Osteocyte (in vitro differentiated cells): Measurements from ENCODE around the gene OPRL1. TPM values are rescaled to one million over a fixed set of nuclear protein-coding genes. Genes with fewer than 3 reads are reported as not detected.

Experiments used
- DNase-seq: peaks from one replicate; pipeline ENCODE4 v3.0.0; 2021; ENCODE audit warnings: mixed read lengths; ENCODE audit not compliant: unreplicated experiment; ENCODE audit errors: extremely low spot score
- H3K27ac Mint-ChIP-seq: one replicate; pipeline ENCODE4 v1.8.0; 2021; ENCODE audit warnings: mild to moderate bottlenecking, mixed read lengths; ENCODE audit not compliant: unreplicated experiment
- H3K27me3 Mint-ChIP-seq: one replicate; pipeline ENCODE4 v1.8.0; 2021; ENCODE audit warnings: mixed read lengths; ENCODE audit not compliant: unreplicated experiment
- H3K36me3 Mint-ChIP-seq: one replicate; pipeline ENCODE4 v1.8.0; 2021; ENCODE audit warnings: mixed read lengths; ENCODE audit not compliant: unreplicated experiment
- H3K4me1 Mint-ChIP-seq: one replicate; pipeline ENCODE4 v1.8.0; 2021; ENCODE audit warnings: mixed read lengths; ENCODE audit not compliant: unreplicated experiment
- H3K4me3 Mint-ChIP-seq: one replicate; pipeline ENCODE4 v1.8.0; 2021; ENCODE audit warnings: mild to moderate bottlenecking, moderate library complexity, mixed read lengths; ENCODE audit not compliant: unreplicated experiment
- H3K9me3 Mint-ChIP-seq: one replicate; pipeline ENCODE4 v1.8.0; 2021; ENCODE audit warnings: mixed read lengths; ENCODE audit not compliant: unreplicated experiment
- total RNA-seq: library from RNA; stranded (reverse); gene quantifications from 2 replicates; pipeline ENCODE4 v1.2.1, GENCODE V29; 2021
- TF ChIP-seq, protein P1 (sequence below): fragments of 200-600 bp; sonication (generic); IDR thresholded peaks from 2 replicates; pipeline ENCODE4 v1.5.0; 2021; ENCODE audit warnings: antibody characterized with exemption, mild to moderate bottlenecking, moderate library complexity

Gene OPRL1
- total RNA-seq, 1 donor from 2014 or later, result 2.1 TPM

DNA sequence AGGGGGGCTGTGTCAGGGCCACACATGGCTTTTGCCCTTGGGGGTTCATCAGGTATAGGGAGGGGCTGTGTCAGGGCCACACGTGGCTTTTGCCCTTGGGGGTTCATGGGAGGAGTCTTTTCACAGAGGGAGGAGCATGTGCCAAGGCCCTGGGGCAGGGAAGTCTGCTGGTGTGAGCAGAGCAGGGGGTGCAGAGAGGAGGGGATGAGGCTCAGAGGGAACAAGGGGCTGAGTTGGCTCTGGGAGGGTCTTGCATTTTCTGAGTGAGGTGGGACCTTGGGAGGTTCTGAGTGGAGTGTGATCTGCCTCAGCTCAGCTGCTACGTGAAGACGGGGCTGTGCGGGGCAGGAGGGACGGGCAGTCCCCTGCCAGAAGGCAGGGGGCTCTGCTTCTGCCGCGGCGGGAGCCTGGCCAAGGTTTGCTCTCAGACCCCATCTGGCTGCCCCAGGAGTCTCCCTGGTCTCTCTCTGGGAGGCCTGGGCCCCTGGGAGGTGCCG is 24.4 kb upstream of the OPRL1 start:
- no peaks in the 10 kb centered on the region for H3K9me3 Mint-ChIP-seq

DNA sequence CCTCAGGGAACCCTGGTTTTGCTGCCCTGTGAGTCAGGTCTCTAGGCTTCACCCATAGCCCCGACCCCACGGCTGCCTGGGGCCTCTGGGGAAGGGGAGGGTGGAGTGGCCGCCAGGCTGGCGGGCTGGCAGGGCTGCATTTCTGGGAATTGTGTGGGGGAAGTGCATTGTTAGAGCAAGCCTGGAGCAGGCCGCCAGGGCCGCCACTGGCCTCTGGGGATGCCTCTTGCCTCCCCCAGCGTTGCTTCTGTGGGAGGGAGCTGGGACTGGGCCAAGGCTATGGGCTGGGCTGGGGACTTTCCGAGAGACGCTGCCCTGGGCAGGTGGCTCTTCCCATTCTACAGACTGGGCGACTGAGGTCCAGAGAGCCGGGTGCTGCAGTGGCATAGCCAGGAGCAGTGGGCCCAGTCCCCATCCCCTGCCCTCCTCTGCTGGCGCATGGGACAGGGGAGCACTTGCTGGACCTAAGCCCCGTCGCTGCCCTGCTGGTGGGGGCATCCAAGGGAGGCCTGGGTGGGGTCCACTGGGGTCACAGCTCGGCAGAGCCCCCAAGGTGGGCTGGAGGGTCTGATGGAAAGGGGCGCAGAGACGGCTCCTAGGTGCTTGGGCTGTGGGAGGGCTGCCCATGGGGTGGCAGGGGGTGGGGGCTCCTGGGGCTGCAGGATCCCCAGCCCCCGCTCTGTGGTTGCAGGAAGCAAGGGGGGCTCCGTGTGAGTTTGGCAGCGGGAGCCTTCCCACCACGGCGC is 23.8 kb upstream of the OPRL1 start:
- Mint-ChIP-seq H3K27ac (peak overlapping the region; percentile 64), H3K9me3 (no peaks in the 10 kb centered on the region), H3K27me3 (no peaks in the 10 kb centered on the region), H3K4me3 (no peak overlapping the region), H3K4me1 (peaks cover 48% of the 10 kb centered on the region), H3K36me3 (no peaks in the 10 kb centered on the region)
- TF ChIP-seq, protein P1, sequence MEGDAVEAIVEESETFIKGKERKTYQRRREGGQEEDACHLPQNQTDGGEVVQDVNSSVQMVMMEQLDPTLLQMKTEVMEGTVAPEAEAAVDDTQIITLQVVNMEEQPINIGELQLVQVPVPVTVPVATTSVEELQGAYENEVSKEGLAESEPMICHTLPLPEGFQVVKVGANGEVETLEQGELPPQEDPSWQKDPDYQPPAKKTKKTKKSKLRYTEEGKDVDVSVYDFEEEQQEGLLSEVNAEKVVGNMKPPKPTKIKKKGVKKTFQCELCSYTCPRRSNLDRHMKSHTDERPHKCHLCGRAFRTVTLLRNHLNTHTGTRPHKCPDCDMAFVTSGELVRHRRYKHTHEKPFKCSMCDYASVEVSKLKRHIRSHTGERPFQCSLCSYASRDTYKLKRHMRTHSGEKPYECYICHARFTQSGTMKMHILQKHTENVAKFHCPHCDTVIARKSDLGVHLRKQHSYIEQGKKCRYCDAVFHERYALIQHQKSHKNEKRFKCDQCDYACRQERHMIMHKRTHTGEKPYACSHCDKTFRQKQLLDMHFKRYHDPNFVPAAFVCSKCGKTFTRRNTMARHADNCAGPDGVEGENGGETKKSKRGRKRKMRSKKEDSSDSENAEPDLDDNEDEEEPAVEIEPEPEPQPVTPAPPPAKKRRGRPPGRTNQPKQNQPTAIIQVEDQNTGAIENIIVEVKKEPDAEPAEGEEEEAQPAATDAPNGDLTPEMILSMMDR, result no peak
- DNase-seq, result no peak

More for the DNA sequence above, 24.4 kb upstream of the OPRL1 start:
- no peaks in the 10 kb centered on the region for H3K36me3 Mint-ChIP-seq
- no peak overlapping the region for H3K4me3 Mint-ChIP-seq
- H3K4me1 Mint-ChIP-seq, result peaks cover 49% of the 10 kb centered on the region
- peak overlapping the region; percentile 64 for H3K27ac Mint-ChIP-seq
- no peaks in the 10 kb centered on the region for H3K27me3 Mint-ChIP-seq
- no peak for DNase-seq
- TF ChIP-seq, protein P1, result no peak

DNA sequence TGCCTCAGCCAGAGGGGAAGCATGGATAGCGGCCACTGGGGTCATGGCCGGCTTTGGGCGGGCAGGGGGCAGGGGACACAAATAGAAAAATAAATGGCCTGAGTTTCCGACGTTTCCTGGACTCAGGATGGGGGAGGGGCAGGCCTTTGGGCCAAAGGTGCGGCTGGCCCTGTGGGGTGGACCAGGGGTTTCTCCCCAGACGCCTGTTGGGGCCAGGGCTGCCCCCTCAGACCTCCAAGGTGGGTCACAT is 23.3 kb upstream of the OPRL1 start:
- Mint-ChIP-seq H3K36me3 (no peaks in the 10 kb centered on the region), H3K27me3 (no peaks in the 10 kb centered on the region), H3K4me1 (peaks cover 48% of the 10 kb centered on the region), H3K9me3 (no peaks in the 10 kb centered on the region), H3K27ac (no peak overlapping the region), H3K4me3 (no peak overlapping the region)
- TF ChIP-seq, protein P1, result no peak
- no peak for DNase-seq

DNA sequence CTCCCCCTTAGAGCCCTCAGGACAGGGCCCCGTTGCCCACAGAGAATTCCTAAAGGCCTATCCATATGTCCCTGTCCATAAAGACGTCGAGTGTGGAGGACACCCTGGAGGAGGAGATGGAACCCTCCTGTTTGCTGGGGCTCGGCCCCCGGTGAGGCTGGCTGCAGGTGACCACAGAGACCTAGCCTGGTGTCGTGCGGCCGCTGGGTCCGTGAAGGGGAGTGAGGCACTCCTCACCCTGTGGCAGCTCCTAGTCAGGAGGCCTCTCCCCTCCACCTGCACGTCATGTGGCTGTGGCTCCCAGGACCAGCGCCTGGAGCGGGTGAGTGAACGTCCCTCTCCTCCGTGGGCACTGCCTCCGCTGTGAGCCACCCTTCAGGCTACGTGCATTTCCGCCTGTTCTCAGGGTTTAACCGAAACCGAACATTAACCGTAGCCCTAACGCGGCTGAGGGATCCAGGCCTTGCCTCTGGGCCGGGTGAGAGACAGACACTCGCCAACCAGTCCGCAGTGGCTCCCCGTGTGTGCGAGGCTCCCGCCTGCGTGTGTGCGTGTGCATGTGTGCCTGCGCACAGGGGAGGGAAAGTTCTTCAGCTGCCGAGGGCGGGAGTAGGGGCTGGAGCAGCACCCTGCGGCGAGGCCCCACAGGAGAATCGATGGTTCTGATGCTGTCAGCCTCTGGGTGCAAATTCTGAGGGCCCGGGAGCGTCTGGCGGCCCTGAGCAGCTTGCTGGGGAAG is 22.8 kb upstream of the OPRL1 start:
- H3K36me3 Mint-ChIP-seq, result no peaks in the 10 kb centered on the region
- TF ChIP-seq, protein P1, result no peak
- H3K27ac Mint-ChIP-seq, result no peak overlapping the region
- peaks cover 48% of the 10 kb centered on the region for H3K4me1 Mint-ChIP-seq
- DNase-seq, result no peak
- no peaks in the 10 kb centered on the region for H3K27me3 Mint-ChIP-seq
- no peaks in the 10 kb centered on the region for H3K9me3 Mint-ChIP-seq
- H3K4me3 Mint-ChIP-seq, result no peak overlapping the region
